Smooth muscle cell of the brain vasculature (primary cell): ENCODE measurements around the gene RPL28.

Experiments
- DNase-seq: peaks from one replicate; pipeline ENCODE4 v3.0.0-alpha.2; 2012; ENCODE audit warnings: low read depth, low spot score

The RPL28 gene

DNA sequence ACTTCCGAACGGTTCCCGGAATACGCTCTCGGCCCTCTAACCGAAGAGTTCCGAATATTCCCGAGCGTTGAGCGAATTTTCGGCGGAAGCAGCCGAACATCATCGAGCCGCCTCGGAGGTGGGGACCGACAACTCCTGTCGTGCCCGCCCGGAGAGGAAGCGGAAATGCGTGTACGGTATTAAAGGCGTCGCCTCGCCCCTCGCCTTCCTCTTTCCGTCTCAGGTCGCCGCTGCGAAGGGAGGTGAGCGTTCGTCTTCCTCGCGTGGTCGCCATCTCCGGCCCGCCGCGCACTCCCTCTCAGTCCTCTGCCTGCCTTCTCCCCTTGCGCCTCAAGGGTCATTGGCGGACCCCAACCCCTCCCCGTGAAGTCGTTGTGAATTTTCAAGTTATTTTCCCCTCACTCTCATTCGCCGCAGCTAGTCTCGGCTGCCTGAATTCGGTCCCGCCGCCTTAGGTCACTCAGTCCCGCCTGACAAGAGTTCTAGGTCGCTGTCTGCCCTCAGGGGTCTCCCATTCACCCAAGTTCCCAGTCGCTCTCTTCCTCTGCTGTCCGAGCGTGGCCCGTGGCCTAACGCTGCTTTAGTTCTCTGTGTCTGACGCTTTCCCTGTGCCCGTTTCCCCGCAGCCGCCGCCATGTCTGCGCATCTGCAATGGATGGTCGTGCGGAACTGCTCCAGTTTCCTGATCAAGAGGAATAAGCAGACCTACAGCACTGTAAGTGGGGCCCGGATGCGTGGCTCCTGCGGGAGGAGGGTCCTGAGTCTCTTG lies at the start of gene RPL28:
TSS of gene RPL28 (plus strand) at position 209 of the 769 bp plus-strand sequence. CDS start at position 635, 426 bp downstream.
- peak; percentile 93 for DNase-seq

DNA sequence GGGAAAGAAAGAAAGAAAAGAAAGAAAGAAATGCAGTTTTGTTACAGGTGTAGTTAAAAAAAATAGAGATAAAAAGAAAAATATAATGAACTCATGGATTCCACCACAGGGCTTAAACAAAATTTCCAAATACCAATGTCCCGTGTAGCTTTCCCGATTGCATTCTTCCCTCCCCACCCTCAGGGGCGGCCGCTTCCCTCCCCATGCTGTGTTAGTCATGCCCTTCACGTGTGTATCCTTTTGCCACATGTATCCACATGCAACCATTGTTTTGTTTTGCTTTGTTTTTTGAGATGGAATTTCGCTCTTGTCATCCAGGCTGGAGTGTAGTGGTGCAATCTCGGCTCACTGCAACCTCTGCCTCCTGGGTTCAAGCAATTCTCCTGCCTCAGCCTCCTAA lies 49.6 kb upstream of the RPL28 start:
- DNase-seq, result no peak

DNA sequence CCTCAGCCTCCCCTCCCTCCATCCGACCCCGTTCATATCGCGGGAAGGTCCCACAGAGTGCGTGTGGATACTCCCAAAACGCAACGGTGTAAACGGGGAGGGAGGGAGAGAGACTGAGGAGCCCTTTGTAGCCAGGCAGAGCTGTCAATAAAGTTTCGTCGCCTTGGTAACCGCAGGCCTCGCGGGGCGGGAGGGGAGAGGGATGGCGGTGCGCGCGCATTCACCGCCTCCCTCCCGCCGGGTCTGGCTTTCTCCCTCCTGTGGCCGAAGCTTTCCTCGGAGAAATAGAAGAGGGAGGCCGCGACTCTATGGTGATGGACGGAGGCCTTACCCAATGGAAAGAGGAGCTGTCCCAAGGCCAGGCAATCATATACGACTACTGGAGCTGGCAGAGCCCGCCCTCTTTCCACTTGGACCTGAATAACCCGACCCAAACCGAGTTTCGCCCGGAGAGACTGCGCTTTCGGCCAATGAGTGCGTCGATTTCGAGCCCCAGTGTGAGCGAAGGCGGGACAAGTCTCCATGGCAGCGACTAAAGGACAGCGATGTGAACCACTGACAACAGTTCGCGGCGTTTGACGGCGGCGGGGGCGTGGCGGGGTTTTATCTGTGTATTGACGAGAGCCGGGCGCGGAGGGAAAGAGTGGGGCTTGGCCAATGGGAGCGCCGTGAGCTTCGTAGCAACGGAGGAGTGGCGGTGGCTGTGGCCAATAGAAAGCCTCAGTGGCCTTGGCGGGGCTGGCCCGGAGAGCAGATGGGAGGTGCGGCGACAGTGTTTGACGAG lies 46.4 kb upstream of the RPL28 start, which contains the start of gene KMT5C:
TSS of gene KMT5C (plus strand) at position 772 of the 784 bp plus-strand sequence. CDS start 2,061 bp downstream, outside the sequence.
- peak; percentile 100 for DNase-seq

DNA sequence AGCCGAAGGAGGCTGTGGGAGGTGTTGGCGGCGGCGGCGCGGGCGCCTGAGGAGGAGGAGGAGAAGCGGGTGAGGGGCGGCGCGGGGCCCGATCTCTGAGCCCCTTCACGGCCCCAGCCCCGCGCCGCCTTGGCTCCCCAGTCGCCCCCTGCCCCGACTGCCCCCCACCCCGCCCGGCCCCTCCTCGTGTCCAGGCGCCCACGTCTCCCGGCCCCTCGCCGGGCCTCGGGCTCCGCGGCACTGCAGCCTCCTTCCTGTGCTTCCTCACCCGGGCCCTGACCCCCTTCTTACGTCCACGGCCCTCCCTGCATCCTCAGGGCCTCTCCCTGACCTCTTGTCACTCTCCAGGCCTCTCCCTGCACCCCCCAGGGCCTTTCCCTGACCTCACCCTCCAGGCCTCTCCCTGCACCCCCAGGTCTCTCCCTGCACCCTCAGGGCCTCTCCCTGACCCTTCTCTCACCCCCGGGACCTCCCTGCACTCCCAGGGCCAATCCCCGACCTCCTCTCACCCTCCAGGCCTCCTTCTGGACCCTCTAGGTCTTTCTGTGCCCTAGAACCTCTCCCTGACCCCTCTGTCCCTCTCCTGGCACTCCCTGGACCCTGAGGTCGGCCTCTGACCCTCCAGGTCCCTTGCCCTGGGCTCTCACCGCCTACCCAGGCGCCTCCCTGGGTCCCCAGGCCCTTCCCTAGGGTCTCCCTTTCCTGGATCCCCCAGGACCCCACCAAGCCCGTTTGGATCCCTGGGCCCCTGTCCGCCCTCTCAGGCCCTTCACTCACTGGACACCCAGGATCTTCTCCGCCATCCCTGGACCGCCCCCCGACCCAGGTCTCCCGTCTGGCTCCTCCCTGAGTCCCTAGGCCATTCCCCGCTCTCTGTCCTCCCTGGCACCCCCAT lies 45.6 kb upstream of the RPL28 start:
- DNase-seq, result no peak

DNA sequence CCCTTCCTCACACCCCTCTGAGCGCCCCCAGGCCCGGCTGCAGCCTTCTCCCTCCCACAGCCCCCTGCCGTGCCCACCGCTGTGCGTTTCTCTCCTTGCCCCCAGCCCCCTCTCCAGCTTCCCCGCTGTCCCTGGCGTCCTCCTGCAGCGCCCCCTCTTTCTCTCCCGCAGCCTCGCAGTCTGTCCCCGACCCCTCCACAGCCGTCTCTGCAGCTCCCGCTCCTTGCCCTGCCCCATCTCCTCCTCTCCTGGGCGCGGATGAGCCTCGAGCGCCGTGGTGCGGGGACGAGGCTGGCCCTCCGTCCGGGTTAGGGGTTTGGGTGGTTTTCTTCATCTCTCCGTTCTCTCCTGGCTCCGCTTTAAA lies 45.0 kb upstream of the RPL28 start:
- DNase-seq, result no peak

DNA sequence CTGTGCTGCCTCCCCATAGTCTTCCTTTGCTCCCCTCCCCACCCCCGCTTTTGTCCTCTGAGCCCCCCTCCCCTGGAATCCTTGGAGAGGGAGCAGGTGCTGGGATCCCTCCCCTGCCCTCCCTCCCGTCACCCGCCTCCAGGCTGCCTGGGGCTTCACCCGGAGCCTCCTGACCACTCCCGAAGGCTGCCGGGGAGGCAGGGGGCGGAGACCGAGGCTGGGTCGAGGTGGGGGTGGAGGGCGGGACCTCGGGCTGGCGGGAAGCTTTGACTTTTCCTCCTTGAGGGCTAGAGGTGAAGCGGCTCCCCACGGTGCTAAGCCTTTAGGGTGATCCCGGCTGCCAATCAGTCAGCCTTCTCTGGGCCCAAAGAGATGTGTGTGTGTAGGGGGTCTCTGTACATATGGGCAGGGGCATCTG lies 44.6 kb upstream of the RPL28 start:
- no peak for DNase-seq

DNA sequence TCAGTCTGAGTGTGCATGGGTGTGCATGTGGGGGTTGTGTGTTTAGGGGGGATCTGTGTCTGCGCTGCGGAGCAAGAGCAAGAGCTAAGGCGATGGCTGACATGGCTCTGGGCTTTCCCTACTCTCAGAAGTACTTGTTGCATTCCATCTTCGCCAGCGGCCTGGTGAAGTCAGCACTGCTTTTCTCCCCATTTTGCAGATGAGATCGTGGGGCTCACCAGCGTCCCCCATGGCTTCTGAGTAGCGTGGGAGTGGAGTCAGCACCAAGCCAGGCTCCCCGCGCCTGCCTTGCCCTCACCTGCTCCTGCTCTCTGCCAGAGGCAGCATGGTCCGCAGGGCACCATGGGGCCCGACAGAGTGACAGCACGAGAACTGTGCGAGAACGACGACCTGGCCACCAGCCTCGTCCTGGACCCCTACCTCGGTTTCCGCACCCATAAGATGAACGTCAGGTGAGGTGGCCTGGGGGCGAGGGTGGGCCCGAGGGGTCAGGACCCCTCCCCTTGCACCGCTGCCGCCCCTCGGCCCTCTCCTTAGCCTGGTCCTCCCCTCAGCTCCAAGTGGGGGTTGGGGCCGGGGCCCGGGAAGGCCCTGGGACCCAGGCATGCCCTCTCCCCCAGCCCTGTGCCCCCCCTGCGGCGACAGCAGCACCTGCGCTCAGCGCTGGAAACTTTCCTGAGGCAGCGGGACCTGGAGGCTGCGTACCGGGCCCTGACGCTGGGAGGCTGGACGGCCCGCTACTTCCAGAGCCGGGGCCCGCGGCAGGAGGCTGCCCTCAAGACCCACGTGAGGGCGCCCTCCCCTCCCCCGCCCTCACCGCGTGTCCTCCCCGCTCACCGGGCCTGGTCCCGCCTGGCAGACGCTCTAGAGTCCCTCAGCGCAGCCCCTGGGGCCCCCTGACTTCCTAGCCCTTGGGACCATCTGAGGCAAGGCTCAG lies 43.9 kb upstream of the RPL28 start:
- DNase-seq, result no peak

DNA sequence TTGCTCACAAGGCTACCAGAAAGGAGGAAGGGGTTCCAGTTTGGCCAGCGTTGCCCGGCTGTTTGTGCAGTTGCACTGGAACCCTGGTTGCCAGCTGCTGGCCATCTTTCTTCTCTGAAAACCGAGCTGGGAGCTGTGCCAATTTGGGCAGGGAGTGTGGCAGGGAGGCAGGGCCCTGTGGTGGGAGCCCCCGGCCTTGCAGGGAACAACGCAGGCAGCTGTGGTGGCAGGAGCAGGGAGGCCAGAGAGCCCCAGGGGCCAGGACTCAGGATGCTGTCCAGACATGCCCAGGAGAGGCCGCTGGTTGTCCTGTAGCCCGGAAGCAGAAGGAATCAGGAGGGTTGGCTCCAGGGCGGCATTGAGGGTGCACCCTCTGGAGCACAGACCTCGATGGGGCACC lies 41.3 kb upstream of the RPL28 start:
- no peak for DNase-seq

DNA sequence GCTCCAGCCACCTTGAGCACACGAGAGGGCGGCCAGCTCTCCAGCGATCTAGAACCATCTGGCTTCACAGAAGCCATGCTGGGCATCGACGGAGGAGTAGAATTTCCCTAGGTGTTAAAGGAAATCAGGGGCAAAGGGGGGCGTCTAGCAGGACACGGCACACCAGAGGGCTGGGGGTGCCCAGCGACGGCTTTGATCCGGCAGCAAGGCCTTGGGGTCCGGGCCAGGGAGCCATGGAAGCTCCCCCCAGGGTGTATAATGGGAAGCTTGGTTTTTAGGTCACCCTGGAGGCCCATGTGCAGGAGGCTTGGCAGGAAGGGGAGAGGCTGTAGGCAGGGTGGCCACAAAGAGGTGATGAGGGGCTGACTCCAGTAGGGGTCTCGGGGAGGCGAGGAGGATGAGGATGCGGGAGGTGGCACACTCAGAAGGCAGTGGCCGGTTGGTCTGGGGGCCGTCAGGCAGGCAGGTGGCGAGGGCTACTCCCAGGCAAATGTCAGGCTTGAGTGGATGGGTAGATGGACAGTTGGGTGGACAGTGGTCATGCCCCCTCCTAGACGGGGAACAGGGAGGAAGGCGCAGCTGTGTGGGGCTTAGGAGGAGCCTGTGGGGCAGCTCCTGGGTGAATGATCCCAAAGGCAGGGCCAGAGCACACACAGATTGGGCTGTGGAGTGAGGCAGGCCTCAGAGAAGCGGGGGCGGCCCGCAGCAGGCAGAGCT lies 40.5 kb upstream of the RPL28 start:
- DNase-seq, result no peak

DNA sequence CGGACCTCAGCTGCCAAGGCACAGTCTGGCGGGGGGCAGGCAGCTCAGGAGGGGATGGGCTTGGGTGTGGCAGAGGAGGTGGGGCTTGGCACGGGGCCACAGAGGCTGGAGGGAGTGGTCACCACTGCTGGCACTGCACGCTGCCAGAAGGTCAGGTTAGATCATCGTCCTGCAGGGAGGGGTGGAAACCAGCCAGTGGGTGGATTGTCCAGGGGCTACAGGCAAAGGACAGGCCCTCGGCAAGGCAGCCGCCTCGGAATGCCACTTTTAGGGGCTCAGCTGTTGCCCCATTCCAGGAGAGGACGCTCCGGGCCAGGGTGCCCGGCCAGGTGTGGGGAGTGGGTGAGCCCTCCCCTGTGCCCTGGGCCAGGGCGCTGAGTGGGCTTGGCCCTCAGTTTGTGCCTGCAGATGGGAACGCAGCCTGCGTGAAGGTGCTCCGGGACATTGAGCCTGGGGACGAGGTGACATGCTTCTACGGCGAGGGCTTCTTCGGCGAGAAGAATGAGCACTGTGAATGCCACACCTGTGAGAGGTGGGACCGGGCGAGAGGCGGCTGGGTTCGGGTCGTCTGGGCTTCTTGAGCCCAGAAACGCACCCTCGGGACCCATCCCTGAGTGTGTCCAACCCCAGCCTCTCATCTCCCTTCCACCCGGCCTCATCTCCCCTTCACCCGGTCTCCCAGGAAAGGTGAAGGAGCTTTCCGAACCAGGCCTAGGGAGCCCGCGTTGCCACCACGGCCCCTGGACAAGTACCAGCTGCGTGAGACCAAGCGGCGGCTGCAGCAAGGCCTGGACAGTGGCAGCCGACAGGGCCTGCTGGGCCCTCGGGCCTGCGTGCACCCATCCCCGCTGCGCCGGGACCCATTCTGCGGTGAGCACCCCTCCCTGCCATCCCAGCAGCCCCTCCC lies 39.7 kb upstream of the RPL28 start:
- DNase-seq, result no peak

DNA sequence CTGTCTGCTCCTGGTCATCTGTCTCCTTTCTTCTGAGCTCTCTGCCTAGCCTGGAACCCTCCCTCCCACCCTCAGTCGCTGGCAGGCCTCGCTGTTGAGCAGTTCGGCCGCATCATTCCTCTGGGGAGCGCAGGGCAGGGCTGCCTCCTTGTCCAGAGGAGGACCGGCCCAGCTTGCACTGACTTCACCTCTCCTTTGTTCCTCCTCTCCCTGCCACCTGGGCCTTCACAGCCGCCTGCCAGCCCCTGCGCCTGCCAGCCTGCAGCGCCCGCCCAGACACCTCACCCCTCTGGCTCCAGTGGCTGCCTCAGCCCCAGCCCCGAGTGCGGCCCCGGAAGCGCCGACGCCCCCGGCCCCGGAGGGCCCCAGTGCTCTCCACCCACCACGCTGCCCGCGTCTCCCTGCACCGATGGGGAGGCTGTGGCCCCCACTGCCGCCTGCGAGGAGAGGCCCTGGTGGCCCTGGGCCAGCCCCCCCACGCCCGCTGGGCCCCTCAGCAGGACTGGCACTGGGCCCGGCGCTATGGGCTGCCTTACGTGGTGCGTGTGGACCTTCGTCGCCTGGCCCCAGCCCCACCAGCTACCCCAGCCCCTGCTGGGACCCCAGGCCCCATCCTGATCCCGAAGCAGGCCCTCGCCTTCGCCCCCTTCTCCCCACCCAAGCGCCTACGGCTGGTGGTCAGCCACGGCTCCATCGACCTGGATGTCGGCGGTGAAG lies 38.8 kb upstream of the RPL28 start:
- no peak for DNase-seq

DNA sequence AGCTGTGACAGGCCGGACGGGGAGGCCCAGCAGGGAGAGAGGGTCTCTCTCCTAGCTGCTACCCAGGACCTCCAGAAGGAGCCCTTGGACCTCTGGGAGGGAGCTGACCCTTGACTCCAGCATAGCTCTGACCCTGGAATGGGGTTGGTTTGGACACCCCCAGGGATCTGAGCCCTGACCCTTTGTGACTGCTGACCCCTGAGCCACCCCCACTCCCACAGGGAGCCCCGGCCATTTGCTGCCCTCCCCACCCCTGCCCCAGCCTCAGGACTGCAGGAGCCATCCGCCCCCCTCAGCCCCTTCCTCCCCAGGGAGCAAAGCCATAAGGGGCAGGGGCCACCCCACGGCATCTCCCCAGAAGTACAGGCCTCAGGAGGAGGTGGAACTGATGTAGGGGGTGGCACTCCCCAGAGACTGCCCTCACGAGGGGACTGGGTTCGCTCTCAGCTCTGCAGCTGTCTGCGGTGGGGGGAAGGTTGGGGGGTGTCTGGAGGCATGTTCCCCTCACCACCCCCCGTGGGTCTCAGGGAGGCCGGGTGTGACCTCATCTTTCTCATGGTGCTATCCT lies 38.2 kb upstream of the RPL28 start:
- DNase-seq, result no peak

DNA sequence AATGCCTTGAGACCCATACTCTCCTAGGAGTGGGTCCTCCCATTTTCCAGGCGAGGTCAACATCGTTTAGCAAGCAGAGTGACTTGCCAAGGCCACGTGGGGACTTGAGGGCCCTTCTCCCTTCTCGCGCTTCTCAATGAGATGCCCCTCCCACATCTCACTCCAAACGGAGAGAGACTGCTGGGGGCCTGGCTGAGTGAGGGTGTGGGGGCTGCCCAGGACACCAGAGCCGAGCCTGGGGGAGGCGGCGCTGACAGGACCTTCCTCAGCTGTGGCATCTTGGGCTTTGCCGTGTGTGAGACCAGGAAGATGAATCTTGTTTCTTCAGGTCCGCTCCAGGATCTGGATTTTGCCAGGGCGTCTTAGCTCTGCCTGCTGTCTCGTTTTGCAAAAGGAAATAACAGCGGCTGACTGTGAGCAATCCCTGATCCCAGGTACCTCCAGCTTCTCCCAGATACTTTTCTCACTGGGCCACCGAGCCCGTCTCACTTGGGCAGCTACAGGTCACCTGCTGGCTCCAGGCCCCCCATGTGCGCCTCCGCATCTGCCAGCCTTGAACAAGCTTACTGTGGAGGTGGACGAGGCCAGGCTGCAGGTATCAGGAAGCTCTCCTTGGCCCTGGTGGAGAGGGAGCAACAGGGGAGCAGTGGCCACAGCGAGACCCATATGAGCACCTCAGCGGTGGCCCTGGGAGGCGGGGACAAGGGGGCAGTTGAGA lies 37.3 kb upstream of the RPL28 start:
- no peak for DNase-seq

DNA sequence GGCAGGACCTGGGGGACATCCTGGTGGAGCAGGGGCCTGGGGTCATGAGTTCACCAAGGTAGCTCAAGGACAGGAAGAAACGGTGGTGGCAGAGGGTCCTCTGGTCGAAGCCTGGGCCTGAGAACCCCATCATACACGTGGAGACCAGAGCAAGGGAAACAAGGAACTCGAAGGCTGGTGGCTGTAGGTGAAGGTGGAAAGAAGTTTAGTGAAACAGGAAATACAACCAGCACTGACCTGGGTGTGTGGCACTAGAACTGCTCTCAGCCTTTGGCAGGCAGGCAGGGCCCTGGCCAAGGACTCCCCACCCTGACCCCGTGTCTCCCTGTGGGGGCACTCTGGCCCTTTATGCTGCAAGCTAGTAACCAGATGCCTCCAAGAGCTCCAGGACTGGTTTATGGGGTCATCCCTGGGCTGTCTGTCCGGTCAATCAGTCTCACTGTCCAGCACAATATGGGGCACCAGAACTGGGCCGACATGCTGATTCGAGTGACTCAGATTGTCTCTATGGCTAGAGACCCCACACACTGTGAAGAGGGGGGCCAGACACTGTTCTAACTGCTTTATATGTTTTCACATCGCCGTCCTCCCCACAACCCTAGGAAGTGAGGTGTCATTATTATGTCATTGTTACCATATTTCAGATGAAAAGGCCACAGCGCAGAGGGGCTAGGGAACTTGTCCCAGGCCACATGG lies 35.0 kb upstream of the RPL28 start:
- DNase-seq, result no peak

DNA sequence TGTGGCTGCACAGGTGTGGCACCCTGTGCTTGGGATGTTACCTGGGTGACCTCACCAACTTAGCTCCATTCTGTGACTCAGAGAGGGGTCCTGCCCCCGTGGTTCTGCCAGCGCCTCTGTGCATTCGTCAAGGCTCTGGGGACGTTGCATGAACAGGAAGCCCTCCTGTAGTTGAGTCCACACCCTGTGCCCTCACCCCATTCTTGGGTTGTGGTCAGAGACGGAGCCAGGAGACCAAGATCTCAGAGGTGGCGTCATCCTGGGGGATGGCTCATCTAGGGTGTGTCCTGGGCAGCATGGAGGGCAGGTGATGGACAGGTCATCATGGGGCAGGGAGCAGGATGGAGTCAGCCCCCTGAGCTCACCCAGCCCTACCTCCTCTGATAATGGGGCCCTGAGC lies 33.7 kb upstream of the RPL28 start:
- no peak for DNase-seq

DNA sequence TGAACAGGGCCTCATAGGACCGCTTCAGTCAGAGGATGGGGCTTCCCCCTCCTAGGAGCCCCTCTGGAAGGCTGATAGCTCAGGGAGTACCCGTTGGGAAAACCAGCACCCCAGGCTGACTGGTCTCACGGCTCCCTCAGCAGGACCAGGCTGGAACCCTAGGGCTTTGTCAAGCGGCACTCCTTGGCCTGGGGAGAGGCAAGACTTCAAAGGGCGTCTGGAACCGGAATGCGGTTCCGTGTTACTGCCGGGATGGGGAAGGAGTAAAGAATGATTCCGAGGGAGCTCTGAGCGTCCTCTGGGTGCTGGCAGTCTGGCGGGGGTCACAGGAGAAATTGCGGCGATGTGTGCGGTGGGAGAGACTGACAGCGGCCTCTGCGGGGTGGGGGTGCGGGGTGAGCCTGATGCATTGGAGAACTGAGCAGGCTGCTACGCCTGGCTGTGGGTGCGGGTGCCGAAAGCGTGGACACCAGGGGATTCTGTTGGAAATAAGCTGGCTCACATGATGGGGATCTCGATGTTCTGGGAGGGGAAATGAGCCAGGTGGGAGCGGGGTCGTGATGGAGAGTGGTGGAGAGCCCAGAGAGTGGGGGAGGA lies 33.1 kb upstream of the RPL28 start:
- no peak for DNase-seq
